Loucy (cell line): ENCODE results near the gene ASB1.

Source experiments
- EZH2phosphoT487 ChIP-seq: fragments of 200-600 bp; IDR thresholded peaks from 2 replicates; pipeline ENCODE4 v1.6.1; 2018; ENCODE audit warnings: antibody characterized with exemption, mild to moderate bottlenecking, moderate library complexity, borderline replicate concordance
- TF ChIP-seq, protein P1 (sequence below): fragments of 200-600 bp; sonication (generic); conservative IDR thresholded peaks from 2 replicates; pipeline ENCODE4 v1.5.1; 2014; ENCODE audit warnings: mild to moderate bottlenecking, antibody characterized with exemption, low read length

DNA sequence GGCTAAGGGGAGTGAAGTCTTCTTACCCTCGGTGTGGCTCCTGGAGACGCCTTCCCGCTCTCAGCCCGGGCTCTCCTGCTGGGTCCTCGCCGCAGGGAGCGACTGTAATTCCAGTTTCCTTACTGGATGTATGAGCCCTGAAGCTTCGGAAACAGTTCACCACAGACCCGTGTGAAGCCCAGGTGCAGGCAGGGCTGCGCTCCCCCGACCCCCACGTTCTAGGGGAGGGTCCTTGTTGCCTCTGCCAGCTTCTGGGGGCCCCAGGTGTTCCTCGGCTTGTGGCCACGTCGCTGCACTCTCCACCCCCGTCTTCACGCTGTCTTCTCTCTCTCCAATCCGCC is 5.1 kb upstream of the ASB1 start:
- TF ChIP-seq, protein P1, sequence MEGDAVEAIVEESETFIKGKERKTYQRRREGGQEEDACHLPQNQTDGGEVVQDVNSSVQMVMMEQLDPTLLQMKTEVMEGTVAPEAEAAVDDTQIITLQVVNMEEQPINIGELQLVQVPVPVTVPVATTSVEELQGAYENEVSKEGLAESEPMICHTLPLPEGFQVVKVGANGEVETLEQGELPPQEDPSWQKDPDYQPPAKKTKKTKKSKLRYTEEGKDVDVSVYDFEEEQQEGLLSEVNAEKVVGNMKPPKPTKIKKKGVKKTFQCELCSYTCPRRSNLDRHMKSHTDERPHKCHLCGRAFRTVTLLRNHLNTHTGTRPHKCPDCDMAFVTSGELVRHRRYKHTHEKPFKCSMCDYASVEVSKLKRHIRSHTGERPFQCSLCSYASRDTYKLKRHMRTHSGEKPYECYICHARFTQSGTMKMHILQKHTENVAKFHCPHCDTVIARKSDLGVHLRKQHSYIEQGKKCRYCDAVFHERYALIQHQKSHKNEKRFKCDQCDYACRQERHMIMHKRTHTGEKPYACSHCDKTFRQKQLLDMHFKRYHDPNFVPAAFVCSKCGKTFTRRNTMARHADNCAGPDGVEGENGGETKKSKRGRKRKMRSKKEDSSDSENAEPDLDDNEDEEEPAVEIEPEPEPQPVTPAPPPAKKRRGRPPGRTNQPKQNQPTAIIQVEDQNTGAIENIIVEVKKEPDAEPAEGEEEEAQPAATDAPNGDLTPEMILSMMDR: no peak
- no peak for TF ChIP-seq EZH2phosphoT487
